Activated gamma-delta T cell treated with Interleukin-2 at 50 U/mL for 16 hours (primary cell): ENCODE measurements around the gene SYT13.

Experiments used
- DNase-seq: peaks from one replicate; pipeline ENCODE4 v3.0.0-alpha.2; 2020

The SYT13 gene, protein sequence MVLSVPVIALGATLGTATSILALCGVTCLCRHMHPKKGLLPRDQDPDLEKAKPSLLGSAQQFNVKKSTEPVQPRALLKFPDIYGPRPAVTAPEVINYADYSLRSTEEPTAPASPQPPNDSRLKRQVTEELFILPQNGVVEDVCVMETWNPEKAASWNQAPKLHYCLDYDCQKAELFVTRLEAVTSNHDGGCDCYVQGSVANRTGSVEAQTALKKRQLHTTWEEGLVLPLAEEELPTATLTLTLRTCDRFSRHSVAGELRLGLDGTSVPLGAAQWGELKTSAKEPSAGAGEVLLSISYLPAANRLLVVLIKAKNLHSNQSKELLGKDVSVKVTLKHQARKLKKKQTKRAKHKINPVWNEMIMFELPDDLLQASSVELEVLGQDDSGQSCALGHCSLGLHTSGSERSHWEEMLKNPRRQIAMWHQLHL

DNA sequence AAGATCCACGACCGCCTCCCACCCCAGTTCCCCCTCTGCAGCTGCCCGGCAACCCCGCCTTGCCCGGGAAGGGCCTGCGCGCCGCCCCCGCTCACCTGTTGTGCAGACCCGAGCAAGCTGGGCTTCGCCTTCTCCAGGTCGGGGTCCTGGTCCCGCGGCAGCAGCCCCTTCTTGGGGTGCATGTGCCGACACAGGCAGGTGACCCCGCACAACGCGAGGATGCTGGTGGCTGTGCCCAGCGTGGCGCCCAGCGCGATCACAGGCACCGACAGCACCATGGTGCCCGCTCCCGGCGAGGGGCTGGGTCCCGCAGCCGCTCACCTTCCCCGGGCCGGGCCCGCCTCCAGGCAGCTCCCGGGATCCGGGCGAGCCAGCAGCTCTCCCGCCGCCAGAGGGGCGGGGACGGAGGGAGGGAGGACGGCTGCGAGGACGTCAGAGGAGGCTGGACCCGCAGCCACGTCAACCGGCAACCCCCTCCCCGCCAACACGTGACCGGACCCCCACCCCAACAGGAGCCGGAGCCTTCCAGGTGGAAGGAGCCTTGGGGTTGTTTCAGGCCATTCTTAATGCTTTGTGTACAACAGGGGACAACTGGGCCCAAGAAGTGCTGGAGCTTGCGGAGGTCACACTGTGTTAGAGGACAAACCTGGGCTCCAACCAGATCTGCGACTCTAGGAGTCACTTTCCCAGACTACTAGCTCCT is at the start of gene SYT13:
Gene SYT13, minus strand, starts transcription at position 412 of the 703 bp plus-strand sequence. Its CDS starts 134 bp downstream, at position 278.
- DNase-seq, result no peak

DNA sequence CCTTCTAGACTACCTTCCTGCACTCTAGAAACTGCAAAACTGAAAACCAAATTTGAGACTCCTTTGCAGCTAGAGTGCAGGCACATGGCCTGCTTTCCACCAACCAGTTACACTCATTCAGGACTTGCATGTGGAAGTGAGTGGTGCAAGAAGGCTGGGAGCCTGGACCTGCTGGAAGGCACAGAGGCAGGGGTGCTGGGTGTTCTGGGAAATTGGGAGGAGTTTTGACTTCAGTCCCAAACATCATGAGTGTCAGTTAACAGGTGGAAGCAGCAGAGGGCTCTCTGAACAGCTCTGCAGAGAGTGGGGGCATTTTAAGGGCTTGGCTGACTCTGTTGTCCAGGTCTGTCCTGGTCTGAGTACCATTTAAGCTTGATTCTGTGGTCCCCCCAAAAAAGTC is 49.3 kb upstream of the SYT13 start:
- no peak for DNase-seq

DNA sequence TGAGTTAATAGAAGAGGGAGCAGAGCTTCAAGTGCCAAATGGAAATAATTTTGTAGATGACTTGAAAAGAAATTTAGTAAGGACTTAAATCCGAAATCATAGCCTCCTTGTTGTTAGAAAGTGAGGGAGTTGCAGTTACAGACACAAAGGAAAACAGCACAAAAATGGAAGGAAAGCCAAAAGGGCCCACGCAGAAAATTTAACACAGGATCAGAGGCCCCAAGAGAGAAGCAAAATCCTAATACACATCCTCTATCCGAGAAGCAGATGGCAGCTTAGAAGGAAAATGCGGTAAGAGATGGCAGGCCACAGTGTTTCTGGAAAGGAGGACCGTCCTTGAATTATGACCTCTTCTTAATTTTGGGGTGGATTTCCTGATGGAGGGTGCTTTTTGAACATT is 48.7 kb upstream of the SYT13 start:
- no peak for DNase-seq

DNA sequence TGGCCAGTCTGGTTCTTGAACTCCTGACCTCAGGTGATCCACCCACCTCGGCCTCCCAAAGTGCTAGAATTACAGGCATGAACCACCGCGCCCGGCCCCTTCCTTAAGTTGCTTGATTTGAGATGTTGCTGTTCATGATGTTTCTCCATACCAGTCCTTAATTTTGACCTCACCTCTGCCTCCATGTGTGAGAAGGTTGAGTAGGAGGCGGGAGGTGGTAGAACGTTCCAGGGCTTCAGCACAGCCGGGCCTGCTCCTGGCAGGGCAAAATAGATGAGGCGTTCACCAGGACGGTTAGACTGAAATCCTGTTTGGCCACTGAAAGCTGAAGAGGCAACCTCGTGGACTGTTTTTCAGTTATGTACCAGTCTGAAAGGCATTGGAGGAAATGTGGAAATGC is 48.3 kb upstream of the SYT13 start:
- DNase-seq, result no peak

DNA sequence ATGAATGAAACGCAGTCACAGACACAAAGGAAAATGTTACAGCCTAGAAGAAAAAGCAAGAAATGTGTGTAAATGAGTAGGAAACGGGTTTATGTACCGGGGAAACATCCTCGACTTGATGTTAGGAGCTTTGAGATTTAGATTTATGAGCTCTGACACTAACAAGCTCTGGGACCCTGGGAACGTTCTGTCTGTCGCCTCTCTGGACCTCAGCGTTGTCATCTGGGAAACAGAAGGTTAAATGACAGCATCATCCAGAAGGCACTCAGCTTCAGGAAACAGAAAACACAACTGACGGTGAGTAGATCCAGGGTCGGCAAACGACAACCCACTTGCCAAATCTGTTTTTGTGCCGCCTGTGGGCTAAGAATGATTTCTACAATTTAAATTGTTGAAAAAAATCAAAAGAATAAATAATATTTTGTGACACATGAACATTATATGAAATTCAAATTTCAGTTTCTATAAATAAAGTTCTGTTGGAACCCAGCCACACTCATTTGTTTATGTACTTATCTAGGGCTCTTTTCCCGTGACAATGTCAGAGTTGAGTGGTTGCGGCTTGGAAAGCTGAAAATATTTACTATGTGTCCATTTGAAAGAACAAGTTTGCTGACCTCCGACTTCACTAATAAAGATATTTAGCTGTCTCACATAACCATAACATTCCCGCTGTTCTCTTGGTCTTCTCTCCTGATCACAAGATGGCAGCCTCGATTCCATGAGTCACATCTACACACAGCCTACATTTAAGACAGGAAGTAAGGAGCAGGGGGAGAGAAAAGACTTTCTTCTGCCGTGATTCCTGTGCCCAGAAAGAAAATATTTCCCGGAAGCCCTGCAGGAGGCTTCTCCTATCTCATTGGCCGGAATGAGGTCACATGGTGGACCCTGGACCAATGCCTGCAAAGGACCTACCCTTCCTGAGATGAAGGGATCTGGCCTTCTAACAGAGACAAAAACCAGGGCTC is 47.1 kb upstream of the SYT13 start:
- no peak for DNase-seq

DNA sequence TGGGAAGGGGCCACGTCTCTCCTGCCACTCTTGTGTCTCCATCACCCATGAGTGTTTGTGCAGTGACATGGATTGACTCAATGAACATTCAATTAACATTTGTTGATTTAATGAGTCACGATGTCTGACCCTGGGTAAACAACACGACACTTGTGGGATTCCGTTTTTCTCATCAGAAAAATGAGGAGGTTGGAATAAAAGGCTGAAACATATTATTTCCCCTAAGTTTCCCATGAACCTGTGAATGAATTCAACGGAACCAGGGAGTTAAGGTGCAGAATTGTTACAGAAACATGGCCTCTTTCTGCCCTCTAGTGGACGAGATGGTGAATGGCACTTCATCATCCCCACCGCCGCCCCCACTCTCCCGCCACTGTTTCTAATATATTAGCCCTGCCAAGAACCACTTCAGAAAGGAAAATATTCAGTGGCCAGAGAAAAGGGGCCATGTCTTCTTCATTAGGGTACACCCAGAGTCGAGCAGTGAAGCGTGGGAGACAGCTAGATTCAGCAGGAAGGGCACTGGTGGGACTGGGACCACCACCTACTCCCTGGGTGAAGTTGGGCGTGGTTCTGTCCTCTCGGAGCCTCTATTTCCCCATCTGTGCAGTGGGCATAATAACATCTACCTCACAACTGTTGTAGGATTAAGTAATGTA is 46.3 kb upstream of the SYT13 start:
- peak; percentile 30 for DNase-seq

DNA sequence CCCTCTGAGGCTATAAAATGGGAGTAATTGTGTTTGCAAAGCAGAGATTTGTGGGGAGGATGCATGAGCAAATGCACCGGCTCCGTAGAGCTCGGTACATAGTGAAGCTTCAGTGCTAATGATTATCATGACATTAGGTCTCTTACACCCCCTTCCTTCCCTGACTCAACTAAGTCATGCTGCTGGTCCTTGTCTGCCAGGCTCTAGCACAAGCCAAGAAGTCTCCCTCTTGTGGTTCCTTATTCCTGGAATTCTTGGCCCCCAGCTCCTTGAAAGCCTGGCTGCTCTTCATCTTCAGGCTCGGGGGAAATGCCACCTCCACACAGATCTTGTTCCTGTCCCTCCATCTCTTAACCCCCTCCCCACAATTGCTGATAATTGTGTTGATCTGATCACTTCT is 45.7 kb upstream of the SYT13 start:
- no peak for DNase-seq

DNA sequence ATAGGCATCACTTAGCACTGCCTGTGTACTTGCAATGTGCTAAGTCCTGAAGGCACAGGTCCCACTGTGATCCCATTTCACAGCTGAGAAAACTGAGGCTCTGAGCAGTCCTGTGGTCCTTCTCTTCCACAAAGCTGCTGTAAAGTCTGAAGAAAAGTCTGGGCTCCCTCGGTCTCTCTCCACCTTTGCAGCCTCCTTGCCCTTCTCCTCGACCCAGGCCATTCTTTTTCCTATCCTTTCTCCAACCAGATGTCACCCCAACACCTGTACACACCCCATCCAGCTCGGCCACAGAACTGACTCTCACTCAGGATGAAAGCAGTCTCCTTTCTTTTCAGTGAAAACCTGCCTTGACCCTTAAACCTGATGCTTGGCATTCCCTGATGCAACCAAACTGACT is 42.6 kb upstream of the SYT13 start:
- DNase-seq, result no peak

DNA sequence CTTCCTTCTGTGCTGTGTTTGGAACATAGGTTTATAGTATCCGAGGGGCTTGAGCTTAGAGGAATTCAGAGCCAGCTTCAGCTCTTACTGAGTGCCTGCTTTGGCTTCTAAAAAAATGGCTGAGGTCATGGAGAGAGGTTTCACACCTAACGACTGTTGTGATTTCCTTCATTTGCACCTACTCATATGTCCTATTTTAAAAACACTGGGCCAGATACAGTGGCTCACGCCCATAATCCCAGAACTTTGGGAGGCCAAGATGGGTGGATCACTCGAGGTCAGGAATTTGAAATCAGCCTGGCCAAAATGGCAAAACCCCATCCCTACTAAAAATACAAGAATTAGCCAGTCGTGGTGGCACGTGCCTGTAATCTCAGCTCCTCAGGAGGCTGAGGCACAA is 38.3 kb upstream of the SYT13 start:
- no peak for DNase-seq

DNA sequence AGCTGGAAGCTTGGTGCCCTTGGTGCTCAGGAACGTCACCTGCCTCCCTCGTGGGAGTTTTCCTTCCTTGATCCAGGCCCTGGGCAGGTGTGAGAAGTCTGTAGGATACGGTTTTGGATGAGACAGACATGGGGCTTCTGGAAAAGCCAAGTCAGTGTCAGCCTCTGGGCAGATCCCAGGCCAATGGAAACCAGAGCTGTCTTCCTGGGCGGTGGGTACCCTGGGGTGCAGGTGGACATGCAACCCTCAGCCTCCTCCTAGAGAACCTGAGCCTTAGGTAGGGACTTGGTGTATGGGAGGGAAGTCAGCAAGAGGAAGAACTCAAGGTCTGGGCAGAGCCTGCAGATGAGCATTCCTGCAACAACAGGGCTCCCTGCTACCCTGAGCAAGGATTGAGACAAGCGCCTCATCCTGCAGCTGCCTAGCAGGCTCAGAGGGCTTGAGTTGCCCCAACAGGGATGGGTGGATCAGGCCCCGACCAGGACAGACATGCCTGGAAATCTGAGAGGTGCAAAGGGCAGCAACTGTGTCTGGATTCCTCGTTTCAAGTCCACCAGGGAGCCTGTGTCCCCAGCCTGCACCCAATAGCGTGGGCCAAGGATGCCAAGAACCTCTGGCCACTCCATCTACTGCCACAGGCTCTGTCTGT is 37.6 kb upstream of the SYT13 start:
- DNase-seq, result no peak

DNA sequence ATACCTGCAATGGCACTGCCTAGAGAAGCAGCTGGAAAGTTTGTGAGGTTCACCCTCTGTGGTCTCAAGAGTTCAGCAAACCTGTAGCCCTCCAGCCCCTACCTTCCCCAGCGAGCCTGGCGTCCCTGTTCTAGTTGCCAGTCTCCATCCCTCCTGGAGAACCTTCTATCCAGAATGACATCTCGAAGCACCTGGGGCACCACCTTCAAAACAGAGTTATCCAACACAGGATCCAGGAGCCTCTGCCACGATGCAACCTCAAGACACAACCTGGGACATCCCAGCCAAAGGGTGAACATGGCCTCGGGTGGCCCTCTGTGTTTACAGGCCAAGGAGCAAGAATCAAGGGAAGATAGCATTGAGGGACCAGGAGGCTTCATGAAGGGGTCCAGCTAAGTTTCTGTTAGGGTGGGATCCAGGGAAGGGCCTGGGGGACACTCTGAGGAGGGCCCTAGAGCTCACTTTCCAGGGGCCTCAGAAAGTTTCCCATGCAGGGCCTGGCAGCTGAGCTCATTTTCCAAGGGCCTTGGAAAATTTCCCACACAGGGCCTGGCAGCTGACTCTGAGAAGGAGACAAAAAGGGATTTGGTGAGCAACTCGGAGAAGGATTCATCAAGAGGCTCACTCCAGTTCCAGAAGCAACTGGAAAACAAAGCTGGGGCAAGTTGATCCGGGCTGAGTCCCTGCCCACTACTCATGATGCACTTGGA is 36.9 kb upstream of the SYT13 start:
- no peak for DNase-seq

DNA sequence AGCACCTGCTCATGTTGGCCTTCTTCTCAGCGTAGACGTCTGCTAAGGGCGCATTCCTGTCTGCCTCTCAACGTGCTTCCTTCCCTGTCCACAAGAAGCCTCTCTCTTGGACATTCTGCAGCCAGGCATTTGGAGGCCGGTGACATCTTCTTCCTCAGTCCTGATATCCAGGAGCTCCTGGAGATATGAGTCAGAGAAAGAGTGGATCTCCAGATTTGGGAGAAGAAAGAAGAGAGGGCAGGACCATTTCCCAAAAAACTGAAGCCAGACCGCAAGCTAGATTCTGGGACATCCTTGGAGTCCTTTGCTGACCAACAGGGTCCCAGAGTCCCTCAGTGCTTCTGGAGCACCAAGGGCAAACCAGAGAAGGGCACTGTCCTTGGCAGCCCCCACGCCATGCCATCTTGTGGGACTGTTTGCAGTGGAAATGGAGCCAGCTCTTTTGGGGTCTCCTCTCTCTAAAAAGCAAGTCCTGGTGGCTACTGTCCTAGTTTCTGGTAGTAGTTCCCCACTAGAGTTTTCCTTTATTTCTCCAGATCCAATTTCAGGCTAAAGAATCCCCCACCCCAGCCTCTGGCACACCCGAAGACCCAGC is 36.1 kb upstream of the SYT13 start:
- no peak for DNase-seq

DNA sequence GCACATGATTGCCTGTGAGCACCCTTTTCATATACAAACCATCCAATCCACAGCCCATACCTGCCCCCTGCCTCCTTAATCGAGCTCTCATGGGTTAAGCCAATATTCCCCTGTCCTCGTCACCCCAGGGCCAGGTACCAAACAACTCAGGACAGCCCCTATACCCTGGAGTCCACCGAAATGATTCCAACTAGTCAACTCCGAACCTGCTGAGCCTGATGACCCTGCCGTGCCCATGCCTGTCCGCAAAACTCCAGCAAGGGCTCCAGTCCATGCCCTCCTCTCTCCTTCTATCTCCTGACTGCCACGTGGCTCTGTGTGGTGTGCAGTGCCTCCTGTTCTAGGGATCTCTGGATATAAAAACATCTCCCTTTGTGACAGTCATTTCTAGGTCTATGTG is 35.5 kb upstream of the SYT13 start:
- no peak for DNase-seq

DNA sequence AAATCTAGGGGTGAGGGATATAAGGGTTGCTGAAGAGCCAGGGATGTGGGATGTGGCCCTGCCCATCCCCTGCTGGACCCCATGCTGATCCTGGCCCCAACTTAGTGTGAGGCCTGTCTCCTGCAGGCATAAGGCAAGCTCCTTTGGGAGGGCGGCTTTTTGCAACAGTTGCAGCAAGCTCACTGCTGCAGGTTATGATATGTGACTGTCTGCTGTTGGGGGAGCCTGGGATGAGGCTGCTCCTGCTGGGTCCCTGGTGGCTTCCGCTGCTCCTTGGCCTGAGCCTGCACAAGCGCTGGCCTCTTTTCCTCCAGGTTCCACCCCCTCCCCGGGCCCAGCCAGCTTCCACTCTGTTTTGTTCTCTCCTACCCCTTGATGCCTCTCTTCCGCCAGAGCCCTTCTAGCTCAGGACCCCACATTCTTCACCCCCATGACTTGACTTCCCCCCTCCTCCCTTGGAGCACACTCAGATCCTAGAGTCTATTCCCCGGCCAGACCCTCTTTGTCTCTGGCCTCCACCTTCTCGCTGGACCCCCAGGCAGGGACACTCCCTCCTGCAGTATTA is 35.0 kb upstream of the SYT13 start:
- no peak for DNase-seq

DNA sequence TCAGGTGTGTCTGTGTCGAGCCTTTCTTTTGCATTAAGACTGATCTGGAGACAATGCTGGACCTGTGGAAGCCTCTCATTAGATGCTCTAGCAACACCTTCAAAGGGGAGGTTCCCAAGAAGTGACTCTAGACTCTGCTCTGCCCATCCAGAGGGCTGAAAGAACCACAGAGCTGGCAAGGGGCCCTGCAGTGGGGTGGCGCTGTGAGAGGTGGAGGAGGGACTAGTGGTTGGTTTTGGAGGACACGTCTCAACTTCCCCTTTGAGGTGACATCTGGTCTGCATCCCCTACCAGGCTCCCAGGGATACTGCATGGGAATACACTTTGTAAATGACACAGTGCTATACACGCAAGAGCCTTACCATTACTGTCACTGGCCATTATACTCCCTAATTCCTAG is 34.2 kb upstream of the SYT13 start:
- DNase-seq, result no peak

DNA sequence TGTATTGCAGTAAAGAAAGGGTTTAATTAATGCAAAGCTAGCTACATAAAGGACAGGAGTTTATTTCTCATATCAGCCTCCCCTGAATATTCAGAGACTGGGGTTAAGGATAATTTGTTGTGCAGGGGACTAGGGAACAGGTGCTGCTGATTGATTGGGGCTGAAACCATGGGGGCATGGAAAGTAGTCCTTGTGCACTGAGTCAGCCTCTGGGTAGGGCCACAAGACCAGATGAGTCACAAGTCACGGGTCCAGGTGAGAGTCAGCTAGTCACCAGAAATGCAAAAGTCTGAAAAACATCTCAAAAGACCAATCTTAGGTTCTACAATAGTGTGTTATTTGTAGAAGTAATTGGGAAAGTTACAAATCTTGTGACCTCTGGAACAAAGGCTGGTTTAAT is 32.9 kb upstream of the SYT13 start:
- no peak for DNase-seq

DNA sequence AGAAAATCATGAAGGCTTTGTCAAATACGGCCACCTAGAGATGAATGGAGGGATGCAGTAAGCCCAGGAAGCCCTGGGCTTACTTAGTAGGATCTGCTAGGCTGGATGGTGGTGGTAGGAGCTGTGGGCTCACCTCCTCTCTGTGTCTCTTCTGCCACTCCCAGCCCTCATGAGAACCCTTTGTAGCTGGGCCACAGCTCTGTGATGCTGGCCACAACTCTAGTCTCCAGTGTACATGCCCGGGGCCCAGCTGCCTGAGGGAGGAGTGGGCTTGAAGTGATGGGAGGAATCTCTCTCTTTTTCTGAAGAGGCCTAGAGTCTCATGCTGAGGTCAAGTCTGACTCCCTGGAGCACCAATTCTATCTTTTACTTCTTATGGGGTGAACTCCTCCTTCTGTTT is 32.4 kb upstream of the SYT13 start:
- DNase-seq, result no peak

DNA sequence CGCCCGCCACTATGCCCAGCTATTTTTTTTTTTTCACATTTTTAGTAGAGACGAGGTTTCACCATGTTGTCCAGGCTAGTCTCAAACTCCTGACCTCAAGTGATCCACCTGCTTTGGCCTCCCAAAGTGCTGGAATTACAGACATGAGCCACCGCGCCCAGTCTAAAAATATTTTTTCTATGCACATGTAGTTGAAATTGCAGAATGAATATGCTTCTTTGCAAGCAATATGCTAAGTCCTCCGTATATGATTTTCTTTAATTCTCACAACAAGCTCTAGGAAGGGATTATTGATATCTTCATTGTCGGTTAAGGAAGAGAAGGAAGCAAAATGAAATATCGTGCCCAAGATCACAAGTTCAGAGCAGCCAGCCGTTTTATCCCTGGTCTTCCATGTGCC is 30.1 kb upstream of the SYT13 start:
- no peak for DNase-seq

DNA sequence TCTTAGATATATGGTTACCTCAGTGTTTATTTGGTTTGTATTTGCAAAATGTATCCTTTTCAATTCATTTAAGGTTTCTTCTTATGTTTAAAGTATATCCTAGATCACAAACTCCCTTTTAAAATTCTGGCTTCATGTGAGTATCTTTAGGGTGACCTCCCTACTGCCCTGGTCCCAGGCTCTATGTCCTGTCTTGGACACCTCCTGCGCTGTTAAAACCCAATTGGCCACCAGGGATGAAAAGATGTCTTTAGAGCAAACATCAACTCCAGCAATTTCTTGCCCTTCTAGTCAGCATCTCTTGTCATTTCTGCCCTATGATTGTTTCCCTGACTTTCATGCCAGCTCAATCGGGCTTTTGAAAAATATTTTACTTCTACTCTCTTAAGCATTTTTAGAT is 28.8 kb upstream of the SYT13 start:
- no peak for DNase-seq

DNA sequence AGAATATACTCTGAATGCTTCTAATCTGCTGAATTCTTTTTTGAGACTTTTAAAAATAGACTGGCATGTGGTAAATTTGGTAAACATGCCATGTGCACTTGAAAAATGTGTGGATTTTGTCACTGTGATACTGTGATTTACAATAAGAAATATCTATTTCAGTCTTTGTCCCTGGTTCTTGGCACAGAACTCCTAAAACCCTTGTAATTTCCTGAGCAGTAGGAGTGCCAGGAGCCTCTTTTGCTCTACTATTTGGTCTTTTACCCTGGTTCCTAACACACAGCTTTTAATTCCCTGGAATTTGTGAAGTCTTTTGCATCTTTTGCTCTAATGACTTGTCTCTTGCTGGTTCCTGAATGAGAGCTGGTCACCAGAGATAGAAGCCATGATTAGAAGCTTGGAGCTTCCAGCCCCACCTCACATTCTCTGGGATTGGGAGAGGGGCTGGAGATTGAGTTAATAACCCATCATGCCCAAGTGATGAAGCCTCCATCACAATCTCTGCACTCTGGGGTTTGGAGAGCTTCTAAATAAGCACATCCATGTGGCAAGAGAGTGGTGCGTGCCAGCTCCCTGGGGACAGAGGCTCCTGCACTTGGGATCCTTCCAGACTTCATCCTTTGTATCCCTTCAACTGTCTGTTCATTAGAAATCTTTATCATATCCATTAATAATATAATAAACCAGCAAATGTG is 27.2 kb upstream of the SYT13 start:
- DNase-seq, result no peak
